Measurements from ENCODE around the gene B3GNT3.

Gene B3GNT3

DNA sequence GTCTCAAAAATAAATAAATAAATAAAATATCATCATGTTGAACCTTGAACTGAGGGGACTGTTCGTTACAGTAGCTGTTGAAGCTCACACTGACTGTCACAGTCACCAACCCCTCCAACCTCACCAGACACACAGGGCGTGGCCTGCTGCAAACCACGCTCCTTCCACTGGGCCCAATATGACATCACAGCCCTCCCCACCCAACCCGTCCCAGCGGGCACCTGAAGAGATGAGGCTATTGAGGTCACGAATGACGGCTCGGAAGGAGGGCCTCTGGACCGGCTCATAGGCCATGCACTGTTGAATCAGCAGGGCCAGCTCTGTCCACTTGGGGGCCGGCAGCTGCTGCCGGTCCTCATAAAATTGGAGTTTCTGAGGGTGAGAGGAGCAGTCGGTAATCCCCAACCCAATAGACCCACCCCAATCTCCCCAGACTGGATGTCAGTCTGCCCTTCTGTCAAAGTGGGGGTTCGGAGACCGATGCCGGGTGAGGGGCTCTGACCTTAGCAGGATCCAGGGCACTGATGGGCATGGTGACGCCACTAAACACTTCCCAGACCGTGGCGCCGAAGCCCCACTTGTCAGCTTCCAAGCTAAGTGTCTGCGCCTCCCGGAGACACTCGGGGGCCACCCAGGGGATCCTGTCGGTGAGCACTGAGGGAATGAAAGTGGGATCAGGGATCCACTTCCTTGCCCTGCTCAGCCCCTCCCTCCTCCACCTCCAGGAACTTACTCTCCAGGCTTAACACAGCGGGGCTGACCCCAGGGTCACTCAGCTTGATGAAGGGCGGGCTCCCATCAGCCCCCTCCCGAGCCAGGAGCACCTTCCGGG lies 39.6 kb downstream of the B3GNT3 start:
- no peak for DNase-seq (ENCODE audit: low spot score)

GRCh38 chr19:17835182-17836006 lies 40.5 kb downstream of the B3GNT3 start:
- no peak for DNase-seq (ENCODE audit: low spot score)

DNA sequence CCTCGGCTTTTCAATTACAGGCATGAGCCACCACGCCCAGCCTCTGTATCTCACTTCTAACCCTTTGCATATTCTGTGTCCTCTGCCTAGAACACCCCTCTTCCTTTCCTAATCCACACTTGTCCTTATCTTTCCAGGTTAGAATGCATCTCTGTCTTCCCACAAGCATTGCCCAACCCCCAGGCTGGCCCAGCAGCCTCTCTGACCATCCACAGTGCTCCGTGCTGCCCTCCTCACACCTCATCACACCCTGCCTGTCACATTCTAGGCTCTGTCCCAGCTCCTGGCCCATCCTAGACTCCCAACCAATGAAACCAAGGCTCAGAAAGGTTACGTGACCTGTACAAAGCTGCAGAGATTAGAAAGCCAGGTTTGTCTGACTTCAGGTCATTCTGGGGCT lies 41.6 kb downstream of the B3GNT3 start:
- no peak for DNase-seq (ENCODE audit: low spot score)

DNA sequence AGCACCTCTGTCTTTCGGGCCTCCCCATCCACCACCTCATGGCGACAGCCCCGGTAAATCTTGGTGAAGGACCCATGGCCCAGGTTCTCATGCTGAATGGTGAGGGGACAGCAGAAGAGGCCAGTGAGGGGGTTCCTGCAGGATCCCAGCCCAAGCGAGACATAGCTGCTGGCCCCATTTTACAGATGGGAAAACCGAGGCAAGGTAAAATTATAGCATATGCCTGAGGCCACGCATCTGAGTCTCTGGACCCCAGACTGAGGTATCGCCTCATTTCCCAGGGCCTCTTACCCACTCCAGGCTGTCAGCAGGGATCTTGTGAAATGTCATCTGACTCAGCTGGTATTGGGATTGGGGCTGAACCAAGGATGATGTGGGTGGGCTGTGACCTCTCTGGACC lies 43.0 kb downstream of the B3GNT3 start:
- DNase-seq (ENCODE audit: low spot score), result no peak

DNA sequence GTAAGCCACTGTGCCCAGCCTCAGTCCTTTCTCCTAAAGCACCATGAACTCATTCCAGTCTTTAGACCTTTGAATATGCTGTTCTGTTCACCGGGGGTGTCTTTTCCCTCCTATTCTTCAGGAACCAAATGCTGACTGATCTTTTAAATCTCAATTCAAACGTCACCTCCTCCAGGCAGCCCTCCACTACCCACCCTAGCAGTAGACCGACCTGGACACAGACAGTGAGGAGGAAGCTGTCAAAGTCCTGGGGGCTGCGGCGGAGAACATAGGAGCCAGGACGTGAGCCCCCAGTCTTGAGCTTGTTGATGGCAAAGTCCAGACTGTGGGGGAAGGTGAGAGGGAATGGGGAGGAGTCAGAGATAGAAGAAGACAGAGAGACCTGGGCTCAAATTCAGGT lies 45.1 kb downstream of the B3GNT3 start:
- DNase-seq (ENCODE audit: low spot score), result no peak

DNA sequence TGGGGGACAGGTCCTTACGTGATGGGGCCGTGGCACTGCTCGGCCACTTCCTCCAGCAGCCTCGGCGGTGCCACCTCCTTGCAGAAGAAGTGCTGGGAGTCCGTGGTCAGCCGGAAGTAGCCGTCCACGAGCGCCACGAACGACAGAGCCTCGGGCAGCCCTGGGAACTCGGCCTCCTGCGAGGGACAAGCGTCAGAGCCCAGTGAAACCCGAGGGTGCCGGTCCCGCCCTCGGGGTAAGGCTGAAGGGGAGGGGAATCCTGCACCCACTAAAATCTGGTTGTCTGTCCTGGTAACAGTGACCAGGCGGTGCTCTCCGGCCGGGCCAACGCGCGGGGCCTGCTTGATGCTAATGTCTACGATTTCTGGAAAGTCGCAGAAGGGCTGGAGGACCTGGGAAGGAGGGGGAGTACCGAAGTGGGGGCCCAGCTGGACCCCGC lies 46.5 kb downstream of the B3GNT3 start:
- DNase-seq (ENCODE audit: low spot score), result no peak

- no peak for DNase-seq (ENCODE audit: low spot score)
Measured at GRCh38 chr19:17841810-17842662, 47.1 kb downstream of the B3GNT3 start.

GRCh38 chr19:17842663-17843291 lies 47.8 kb downstream of the B3GNT3 start:
- no peak for DNase-seq (ENCODE audit: low spot score)

DNA sequence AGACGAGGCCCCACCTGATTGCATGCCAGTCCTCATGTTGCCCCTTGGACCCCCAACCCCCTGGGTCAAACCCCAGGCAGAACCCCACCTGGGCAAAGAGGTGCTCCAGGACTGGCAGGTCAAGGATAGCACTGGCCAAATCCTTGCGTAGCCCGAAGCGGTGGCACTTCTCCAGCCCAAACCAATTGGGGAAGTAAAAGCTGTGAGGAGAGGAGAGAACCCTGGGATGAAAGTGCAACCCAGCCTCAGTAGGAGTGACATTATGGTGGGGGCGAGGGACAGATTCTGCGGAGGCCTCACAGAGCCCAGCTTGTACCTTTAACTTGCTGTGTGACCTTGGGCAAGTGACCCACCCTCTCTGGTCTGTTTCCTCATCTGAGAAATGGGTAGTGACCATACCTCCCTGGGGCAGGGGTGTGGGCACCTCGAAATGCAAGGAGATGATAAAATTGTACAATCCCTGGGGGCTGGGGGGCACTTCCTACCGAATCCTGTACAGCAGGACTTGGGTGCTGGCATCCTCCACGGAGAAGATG lies 48.4 kb downstream of the B3GNT3 start:
- DNase-seq (ENCODE audit: low spot score), result no peak

DNA sequence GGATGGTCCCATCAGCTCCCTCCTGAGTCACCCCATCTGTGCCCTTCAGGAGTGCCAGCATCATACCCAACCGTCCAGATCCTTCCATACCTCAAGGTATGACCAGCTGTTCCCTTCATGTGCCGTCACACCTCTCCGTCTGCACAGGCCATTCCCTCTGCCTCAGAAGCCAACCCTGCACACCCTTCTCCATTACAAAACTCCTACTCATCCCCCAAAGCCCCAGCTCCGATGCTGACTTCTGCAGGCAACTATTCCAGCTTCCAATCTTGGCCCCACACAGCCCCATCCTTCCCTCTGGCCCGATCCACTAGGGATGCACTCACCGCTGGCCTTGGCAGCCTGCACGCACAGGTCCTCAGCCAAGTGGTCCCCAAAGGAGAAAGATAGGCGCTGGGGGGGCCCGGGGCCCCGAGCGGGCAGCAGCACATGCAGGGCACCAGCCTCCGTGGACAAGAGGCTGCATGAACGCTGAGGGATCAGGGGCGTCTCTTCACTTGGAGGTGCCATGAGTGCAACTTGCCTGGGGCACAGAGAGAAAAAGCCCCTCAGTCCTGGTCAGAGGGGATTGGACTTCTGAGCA lies 49.1 kb downstream of the B3GNT3 start:
- no peak for DNase-seq (ENCODE audit: low spot score)

DNA sequence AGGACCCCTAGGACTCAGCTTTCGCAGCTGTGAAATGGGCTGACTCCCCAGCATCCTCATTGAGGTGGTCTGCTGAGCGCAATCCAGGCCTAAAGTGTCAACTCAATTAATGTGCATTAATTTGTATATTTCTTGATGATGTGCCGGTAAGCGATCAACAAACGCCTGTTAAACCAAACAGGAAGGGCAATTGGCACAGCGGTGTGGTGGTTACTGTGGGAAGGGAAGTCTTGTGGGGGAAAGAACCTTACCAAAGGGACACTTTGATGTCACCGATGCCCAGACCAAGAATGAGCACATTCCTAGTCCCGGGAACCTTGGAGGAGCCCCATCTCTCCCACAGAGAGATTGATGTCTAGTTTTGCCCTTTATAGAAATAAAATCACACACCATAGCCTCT lies 51.2 kb downstream of the B3GNT3 start:
- no peak for DNase-seq (ENCODE audit: low spot score)

DNA sequence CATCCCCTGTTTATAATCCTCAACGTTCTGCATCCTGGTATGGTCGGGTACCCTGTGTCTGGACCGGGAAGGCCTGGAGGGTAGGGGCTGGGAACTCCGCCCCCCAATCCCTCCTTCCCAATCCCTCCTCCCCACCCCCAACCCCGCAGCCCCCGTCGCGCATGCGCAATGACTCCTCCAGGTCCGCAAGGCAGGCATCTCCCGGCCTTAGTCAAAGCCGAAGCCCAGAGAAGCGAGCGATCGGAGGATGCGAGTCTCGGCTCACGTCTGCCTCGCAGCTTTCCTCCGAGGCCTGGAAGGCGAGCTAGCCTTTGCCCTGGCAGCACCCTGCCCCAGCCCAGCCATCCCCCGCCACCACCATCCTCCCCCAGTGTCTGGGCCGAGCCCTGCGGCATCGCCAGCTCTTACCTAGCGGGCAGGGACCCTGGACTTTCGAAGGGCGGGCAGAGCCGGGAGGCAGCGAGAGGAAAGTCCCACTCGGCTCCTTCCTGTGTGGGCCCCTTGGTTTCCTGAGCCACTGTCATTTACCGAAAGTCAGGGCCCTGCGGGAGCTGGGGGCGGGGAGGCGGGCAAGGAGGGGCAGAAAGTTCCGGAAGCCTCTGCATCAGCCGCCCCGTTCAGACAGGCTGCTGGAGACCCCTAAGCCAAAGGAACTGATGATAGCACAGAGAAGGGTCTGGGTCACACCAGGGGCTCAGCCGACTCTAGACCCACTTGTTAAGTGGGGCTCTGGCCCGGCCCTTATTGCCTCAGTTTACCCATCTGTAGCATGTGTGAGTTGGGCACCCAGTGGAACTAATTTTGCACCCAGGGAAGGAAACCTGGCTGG lies 52.8 kb downstream of the B3GNT3 start, which contains the start of gene JAK3:
Gene JAK3, minus strand, starts transcription at position 445 of the 829 bp plus-strand sequence. CDS start 3,565 bp downstream, outside the sequence.
- peak; percentile 91 for DNase-seq (ENCODE audit: low spot score)

DNA sequence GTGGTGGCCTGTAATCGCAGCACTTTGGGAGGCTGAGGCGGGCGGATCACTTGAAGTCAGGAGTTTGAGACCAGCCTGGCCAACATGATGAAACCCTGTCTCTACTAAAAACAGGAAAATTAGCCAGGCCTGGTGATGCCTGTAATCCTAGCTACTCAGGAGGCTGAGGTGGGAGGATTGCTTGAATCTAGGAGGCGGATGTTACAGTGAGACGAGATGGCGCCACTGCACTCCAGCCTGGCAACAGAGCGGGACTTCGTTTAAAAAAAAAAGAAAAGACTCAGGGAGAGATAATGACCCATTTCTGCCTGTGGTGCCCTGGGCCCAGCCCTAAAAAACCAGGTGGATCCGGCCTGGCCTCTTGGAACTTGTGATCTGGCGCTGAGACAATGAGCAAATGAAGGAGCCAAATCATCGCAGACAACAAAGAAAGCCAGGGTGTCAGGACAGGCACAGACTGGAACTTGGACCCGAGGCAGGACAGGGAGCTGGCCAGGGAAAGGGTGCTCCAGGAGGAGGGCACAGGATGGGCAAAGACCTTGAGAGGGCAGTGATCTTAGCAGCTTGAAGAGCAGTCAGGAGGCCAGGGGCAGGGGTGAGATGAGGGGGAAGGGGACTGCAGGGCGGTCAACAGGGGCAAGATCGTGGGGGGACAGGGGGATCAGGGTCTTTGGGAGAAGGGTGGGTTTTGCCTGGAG lies 53.8 kb downstream of the B3GNT3 start:
- no peak for DNase-seq (ENCODE audit: low spot score)

- no peak for DNase-seq (ENCODE audit: low spot score)
Measured at GRCh38 chr19:17854061-17854460, 59.1 kb downstream of the B3GNT3 start.

- DNase-seq (ENCODE audit: low spot score), result peak; percentile 90
Measured at GRCh38 chr19:17855280-17856152, 60.6 kb downstream of the B3GNT3 start.

- peak; percentile 100 for DNase-seq (ENCODE audit: low spot score)
Measured at GRCh38 chr19:17859533-17860330, 64.8 kb downstream of the B3GNT3 start, which contains the start of gene RPL18A. Gene RPL18A (plus strand): TSS chr19:17859910. CDS start chr19:17859957, 47 bp downstream.

GRCh38 chr19:17860331-17860992 lies 65.5 kb downstream of the B3GNT3 start:
- DNase-seq (ENCODE audit: low spot score), result no peak
